Subcutaneous abdominal adipose tissue (tissue), 5 donors: Measurements from ENCODE around the gene SPATS1.
"Not testable (repeated sequence)": the region's sequence is repeated elsewhere in the genome, so short reads cannot be mapped to it uniquely, and the experiment has no call there.

Experiments used
- H3K27ac ChIP-seq: one replicate; pipeline ENCODE4 v1.7.0; 2013; ENCODE audit warnings: low read depth, mild to moderate bottlenecking, inconsistent platforms, low read length, moderate library complexity
- H3K27me3 ChIP-seq, 5 donors: one replicate each; pipeline ENCODE4 v1.7.0; 2013; ENCODE audit warnings: low read length in 5 of 5, inconsistent platforms in 1 of 5; ENCODE audit not compliant: control insufficient read depth in 5 of 5, insufficient read depth in 4 of 5
- H3K36me3 ChIP-seq, 5 donors: one replicate each; pipeline ENCODE4 v1.7.0; 2013; ENCODE audit warnings: low read length in 5 of 5; ENCODE audit not compliant: control insufficient read depth in 5 of 5, insufficient read depth in 5 of 5
- H3K4me1 ChIP-seq, 5 donors: one replicate each; pipeline ENCODE4 v1.7.0; 2013; ENCODE audit warnings: low read length in 5 of 5, mild to moderate bottlenecking in 3 of 5, moderate library complexity in 1 of 5; ENCODE audit not compliant: control insufficient read depth in 5 of 5, insufficient read depth in 5 of 5
- H3K4me3 ChIP-seq, 5 donors: one replicate each; pipeline ENCODE4 v1.7.0; 2013; ENCODE audit warnings: low read length in 5 of 5, low read depth in 1 of 5
- H3K9ac ChIP-seq, 5 donors: one replicate each; pipeline ENCODE4 v1.7.0; 2013; ENCODE audit warnings: low read length in 5 of 5, mild to moderate bottlenecking in 4 of 5, moderate library complexity in 3 of 5
- H3K9me3 ChIP-seq, 5 donors: one replicate each; pipeline ENCODE4 v1.7.0; 2013; ENCODE audit warnings: low read length in 5 of 5; ENCODE audit not compliant: control insufficient read depth in 5 of 5
- donor health status: healthy.
- donor health status: healthy.
- donor health status: healthy.
- donor health status: healthy.
- donor health status: healthy.

Gene SPATS1

DNA sequence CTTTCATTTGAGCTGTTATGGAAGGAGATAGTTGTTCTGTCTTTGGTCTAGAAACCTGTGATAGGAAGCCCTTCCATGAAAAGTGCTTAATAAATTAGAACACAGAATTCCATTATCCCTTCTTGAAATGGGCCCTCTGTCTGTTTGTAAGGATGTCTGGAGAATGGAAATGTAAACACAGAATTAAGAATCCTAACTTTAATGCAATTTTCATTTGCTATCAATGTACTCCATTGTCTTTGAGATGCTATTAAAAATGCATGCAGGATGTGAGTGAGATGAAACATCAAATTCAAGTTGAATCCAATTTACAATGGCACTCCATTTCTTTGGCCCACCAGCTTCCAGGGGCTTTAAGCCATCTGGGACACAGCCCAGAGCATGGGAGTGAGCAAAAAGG lies 15.4 kb upstream of the SPATS1 start:
- H3K4me3 ChIP-seq, result no peak overlapping the region
- no peak overlapping the region for H3K9ac ChIP-seq
- H3K27me3 ChIP-seq, result peaks cover 0 to 14% (median 10%) of the 10 kb centered on the region in 5 donors
- H3K36me3 ChIP-seq, result no peaks in the 10 kb centered on the region
- H3K4me1 ChIP-seq, result no peaks in the 10 kb centered on the region
- H3K9me3 ChIP-seq, result no peaks in the 10 kb centered on the region
- no peak overlapping the region for H3K27ac ChIP-seq

DNA sequence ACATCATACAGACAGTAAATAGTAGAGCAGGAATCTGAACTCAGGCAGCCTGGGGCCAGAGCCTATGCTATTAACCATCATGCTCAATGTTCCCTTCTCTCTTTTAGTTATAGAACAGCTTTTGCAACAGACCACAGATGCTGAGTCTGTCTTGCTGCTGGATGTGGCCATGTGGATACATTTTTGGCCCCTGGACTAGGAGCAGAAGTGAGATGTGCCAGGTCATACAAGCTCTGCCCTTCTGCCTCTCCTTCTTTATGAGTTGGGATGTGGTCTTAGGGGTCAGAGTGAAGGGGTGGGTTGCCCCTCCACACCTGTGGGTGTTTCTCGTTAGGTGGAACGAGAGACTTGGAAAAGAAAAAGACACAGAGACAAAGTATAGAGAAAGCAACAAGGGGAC lies 14.7 kb upstream of the SPATS1 start:
- Histone ChIP-seq H3K36me3 (no peaks in the 10 kb centered on the region), H3K4me1 (peaks cover 0 to 2% (median 0%) of the 10 kb centered on the region in 5 donors), H3K9ac (no peak overlapping the region), H3K27me3 (peaks cover 0 to 14% (median 10%) of the 10 kb centered on the region in 5 donors), H3K4me3 (no peak overlapping the region), H3K9me3 (no peaks in the 10 kb centered on the region), H3K27ac (no peak overlapping the region)

DNA sequence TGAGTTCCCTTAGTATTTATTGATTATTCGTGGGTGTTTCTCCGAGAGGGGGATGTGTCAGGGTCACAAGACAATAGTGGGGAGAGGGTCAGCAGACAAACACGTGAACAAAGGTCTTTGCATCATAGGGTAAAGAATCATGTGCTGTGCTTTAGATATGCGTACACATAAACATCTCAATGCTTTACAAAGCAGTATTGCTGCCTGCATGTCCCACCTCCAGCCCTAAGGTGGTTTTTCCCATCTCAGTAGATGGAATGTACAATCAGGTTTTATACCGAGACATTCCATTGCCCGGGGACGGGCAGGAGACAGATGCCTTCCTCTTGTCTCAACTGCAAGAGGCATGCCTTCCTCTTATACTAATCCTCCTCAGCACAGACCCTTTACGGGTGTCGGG lies 14.2 kb upstream of the SPATS1 start:
- peaks cover 0 to 14% (median 10%) of the 10 kb centered on the region in 5 donors for H3K27me3 ChIP-seq
- not testable (repeated sequence) for H3K4me1 ChIP-seq, H3K9me3 ChIP-seq, H3K36me3 ChIP-seq, H3K27ac ChIP-seq, H3K9ac ChIP-seq, H3K4me3 ChIP-seq

DNA sequence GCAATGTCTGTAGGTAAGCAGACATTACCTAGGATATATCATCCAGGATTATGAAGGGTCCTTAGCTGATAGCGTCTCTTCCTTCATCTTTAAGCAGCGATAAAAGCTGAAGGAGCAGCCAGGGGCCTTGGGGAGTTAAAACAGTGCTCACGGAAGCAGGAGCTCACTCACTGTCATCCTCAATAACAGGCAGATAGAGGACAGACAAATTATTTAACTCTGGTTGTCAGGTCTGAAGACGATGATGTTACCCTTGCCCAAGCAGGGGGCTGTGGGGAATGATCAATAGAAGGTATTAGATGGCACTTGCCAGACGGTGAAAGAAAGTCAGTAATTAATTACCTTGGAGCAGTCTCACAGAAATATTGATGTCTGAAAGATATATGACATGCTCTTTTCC lies 12.6 kb upstream of the SPATS1 start:
- Histone ChIP-seq H3K9ac (no peak overlapping the region), H3K9me3 (no peaks in the 10 kb centered on the region), H3K4me3 (no peak overlapping the region), H3K36me3 (no peaks in the 10 kb centered on the region), H3K27ac (no peak overlapping the region), H3K4me1 (peaks cover 0 to 2% (median 0%) of the 10 kb centered on the region in 5 donors), H3K27me3 (peaks cover 0 to 14% (median 10%) of the 10 kb centered on the region in 5 donors)

DNA sequence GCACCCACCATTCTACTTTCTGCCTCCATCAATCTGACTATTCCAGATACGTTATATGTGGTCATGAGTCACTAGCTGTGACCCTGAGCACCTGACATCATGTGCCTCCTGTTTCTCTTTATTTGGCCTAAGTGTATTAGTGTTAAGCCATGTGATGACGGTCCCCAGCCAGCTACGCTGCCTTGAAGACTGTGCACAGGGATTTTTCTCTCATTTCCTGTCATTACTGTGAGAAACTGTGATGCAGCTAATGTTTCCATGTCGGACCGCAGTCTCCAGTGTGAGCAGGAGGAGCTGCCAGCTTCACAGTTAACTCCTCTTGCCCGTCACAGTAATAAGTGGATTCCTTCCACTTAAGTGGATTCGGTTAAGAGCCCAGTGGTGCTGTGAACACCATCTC lies 9.9 kb upstream of the SPATS1 start:
- H3K36me3 ChIP-seq, result no peaks in the 10 kb centered on the region
- no peak overlapping the region for H3K9ac ChIP-seq
- no peaks in the 10 kb centered on the region for H3K9me3 ChIP-seq
- peaks cover 0 to 15% (median 10%) of the 10 kb centered on the region in 5 donors for H3K27me3 ChIP-seq
- H3K4me1 ChIP-seq, result peaks cover 0 to 2% (median 0%) of the 10 kb centered on the region in 5 donors
- H3K27ac ChIP-seq, result no peak overlapping the region
- H3K4me3 ChIP-seq, result no peak overlapping the region

DNA sequence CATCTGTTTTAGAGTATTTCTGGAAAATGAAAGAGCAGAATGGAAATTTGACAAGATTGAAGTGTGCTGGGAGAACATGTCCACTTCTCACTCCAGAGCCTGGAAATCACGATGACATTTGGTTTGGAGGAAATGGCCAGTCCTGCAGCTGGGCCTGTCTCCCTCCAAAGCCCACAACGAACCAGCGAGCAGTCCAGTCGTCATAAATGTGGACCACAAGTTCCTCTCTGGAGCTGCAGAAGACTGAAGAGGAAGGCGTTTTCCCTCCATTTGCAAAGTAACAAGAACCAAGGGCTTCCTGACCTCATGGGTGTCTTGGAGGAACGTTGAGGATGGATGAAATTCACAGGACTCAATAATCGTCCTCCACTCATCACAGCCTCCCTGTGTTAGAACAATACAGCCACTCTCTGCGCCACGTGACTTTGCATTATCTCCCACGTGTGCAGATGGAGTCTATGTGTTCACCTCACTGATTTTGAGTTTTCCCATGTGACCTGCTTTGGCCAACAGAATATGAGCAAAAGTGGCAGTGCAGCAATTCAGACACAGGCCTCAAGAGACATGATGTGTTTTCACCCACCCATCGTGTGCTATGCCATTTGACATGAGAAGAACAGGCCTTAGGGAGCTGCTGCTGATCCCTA lies 9.1 kb upstream of the SPATS1 start:
- peaks cover 0 to 16% (median 10%) of the 10 kb centered on the region in 5 donors for H3K27me3 ChIP-seq
- H3K4me3 ChIP-seq, result no peak overlapping the region
- H3K4me1 ChIP-seq, result peaks cover 0 to 2% (median 0%) of the 10 kb centered on the region in 5 donors
- no peaks in the 10 kb centered on the region for H3K9me3 ChIP-seq
- no peak overlapping the region for H3K9ac ChIP-seq
- no peak overlapping the region for H3K27ac ChIP-seq
- H3K36me3 ChIP-seq, result no peaks in the 10 kb centered on the region

DNA sequence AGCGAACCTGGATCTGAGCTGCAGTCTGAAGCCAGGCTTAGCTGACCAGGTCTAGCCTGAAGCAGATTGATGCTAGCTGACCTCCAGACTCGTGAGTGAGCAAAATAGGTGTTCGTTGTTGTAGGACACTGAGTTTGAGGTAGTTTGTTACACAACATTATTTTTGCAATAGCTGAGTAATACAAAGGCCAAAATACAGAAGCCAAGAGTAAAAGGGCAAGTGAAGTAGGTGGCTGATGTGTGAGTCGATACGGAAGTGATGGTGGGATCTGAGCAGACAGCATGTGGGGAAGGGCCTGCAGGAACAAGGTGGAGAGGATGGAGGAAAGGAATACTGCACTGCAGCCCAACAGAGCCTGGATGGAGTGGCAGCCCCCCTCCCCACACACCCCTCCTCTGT lies 8.5 kb upstream of the SPATS1 start:
- no peak overlapping the region for H3K27ac ChIP-seq
- no peak overlapping the region for H3K9ac ChIP-seq
- no peaks in the 10 kb centered on the region for H3K36me3 ChIP-seq
- no peaks in the 10 kb centered on the region for H3K9me3 ChIP-seq
- peaks cover 0 to 16% (median 10%) of the 10 kb centered on the region in 5 donors for H3K27me3 ChIP-seq
- H3K4me3 ChIP-seq, result no peak overlapping the region
- peaks cover 0 to 2% (median 0%) of the 10 kb centered on the region in 5 donors for H3K4me1 ChIP-seq

DNA sequence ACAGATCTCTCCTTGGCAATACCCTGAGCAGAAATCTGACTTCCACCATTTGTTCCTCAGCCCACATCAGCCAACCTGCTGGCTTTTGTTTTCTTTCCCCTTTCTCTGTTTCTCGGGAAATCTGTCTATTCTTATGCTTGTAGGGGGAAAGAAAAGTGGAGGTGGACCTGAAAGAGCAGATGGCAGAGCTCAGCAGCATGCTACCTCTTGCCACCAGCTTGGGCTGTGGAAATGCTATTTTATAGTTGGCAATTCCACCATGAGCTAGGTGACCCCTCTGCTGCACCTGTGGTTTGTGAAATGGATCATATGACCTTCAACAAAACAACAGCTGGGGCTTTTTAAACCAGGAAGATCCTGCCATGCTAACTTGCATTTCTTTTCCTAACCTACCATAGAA lies 6.8 kb upstream of the SPATS1 start:
- H3K9ac ChIP-seq, result no peak overlapping the region
- no peaks in the 10 kb centered on the region for H3K36me3 ChIP-seq
- H3K27me3 ChIP-seq, result peaks cover 0 to 9% (median 0%) of the 10 kb centered on the region in 5 donors
- peaks cover 0 to 2% (median 0%) of the 10 kb centered on the region in 5 donors for H3K4me1 ChIP-seq
- H3K27ac ChIP-seq, result no peak overlapping the region
- H3K4me3 ChIP-seq, result no peak overlapping the region
- H3K9me3 ChIP-seq, result no peaks in the 10 kb centered on the region

DNA sequence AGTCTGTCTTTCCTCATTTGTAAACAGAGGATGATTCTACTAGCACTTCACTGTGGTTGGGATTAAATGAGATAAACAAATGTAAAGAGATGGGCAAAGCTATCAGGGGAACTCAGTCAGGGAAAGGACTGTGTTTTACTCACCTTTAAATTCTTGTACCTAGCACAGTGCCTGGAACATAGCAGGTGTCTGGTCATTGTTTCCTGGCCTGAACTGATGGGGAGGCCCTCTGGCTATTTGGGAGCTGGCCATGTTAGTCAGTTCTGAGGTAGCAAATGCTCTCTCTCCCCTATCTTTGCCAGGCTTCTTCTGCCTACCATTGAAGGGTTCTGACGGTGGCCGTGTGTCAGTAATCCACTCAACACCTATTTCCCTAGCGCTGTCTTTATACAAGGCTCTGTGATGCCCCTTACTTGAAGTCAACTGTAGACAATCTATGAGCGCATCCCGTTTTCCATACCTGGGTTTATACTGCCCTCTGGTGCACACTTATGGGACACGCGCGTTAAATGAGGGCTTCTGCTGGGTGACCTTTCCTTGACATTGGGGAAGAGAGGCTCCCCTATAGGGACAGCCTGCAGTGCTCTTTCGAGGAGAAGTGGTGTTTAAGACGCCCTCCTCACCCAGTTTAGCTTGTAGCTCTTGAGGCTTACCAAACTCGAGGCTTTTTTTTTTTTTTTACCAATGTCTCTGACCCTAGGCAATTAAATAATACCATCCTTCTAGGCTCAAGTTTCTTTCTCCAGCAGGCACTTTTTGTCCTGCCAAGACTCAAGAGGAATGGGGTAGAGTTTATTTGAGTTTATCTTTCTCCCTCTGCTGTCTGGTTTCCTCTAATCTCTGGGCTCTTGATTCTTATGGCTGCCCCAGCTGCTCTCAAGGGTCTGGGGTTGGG lies 4.0 kb upstream of the SPATS1 start:
- Histone ChIP-seq H3K9me3 (no peaks in the 10 kb centered on the region), H3K27ac (no peak overlapping the region), H3K9ac (no peak overlapping the region), H3K36me3 (no peaks in the 10 kb centered on the region), H3K27me3 (peaks cover 4 to 22% (median 12%) of the 10 kb centered on the region in 5 donors), H3K4me3 (no peak overlapping the region), H3K4me1 (peaks cover 0 to 10% (median 5%) of the 10 kb centered on the region in 5 donors)

DNA sequence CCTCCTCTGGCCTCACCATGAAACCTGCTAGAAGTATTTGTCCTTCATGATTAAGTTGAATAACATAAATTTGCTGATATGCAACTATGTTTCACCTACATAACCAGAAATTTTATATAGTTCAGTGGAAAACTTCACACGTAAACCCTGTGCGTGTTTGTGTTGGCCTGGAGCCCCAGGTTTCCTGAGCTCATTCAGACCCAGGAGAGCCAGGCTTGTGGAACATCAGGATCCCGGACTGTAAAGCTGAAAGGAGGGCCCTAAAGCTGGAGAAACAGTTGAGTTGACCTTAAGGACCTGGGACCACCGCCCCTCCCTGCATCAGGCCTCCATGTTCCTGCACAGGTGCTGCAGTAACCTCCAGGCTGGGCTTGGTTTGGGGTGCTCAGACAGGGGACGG lies 3.1 kb upstream of the SPATS1 start:
- no peaks in the 10 kb centered on the region for H3K36me3 ChIP-seq
- H3K4me3 ChIP-seq, result no peak overlapping the region
- H3K27ac ChIP-seq, result no peak overlapping the region
- no peak overlapping the region for H3K9ac ChIP-seq
- no peaks in the 10 kb centered on the region for H3K9me3 ChIP-seq
- H3K4me1 ChIP-seq, result peaks cover 0 to 10% (median 5%) of the 10 kb centered on the region in 5 donors
- peaks cover 8 to 26% (median 15%) of the 10 kb centered on the region in 5 donors for H3K27me3 ChIP-seq
